ENCODE data around the gene GPI.

The GPI gene

DNA sequence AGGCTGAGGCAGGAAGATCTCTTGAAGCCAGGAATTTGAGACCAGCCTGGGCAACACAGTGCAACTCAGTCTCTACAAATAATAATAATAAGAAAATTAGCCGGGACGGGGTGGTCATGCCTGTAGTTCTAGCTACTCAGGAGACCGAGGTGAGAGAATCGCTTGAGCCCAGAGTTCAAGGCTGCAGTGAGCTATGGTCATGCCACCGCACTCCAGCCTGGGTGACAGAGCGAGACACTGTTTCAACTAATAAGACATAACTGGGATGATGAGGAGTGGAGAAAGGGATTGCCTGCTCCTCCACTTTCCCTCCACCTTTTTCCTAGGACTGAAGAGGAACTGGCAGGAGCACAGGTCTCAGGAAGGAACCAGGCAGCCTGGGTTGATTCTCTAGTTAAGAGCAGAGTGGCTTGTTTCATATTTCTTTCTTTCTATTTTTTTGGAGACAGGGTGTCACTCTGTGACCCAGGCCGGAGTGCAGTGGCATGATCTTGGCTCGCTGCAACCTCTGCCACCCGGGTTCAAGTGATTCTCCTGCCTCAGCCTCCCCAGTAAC lies 4.6 kb upstream of the GPI start:
- TF ChIP-seq ZNF70 (CRISPR knock-in tag; IDR thresholded peaks at IDR 0.05), result no peak
- TF ChIP-seq, protein P1, sequence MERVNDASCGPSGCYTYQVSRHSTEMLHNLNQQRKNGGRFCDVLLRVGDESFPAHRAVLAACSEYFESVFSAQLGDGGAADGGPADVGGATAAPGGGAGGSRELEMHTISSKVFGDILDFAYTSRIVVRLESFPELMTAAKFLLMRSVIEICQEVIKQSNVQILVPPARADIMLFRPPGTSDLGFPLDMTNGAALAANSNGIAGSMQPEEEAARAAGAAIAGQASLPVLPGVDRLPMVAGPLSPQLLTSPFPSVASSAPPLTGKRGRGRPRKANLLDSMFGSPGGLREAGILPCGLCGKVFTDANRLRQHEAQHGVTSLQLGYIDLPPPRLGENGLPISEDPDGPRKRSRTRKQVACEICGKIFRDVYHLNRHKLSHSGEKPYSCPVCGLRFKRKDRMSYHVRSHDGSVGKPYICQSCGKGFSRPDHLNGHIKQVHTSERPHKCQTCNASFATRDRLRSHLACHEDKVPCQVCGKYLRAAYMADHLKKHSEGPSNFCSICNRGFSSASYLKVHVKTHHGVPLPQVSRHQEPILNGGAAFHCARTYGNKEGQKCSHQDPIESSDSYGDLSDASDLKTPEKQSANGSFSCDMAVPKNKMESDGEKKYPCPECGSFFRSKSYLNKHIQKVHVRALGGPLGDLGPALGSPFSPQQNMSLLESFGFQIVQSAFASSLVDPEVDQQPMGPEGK (CRISPR knock-in tag; IDR thresholded peaks at IDR 0.05; ENCODE audit: borderline replicate concordance), result no peak
- no peak for TF ChIP-seq ZFP30 (CRISPR knock-in tag; IDR thresholded peaks at IDR 0.05)
- TF ChIP-seq, protein P2, sequence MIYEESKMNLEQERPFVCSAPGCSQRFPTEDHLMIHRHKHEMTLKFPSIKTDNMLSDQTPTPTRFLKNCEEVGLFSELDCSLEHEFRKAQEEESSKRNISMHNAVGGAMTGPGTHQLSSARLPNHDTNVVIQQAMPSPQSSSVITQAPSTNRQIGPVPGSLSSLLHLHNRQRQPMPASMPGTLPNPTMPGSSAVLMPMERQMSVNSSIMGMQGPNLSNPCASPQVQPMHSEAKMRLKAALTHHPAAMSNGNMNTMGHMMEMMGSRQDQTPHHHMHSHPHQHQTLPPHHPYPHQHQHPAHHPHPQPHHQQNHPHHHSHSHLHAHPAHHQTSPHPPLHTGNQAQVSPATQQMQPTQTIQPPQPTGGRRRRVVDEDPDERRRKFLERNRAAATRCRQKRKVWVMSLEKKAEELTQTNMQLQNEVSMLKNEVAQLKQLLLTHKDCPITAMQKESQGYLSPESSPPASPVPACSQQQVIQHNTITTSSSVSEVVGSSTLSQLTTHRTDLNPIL (CRISPR knock-in tag; IDR thresholded peaks at IDR 0.05; ENCODE audit: low read depth), result no peak
- no peak for TF ChIP-seq ARNTL (CRISPR knock-in tag; IDR thresholded peaks at IDR 0.05; ENCODE audit: borderline replicate concordance, low read depth)
- TF ChIP-seq GLIS3 (CRISPR knock-in tag; IDR thresholded peaks at IDR 0.05), result no peak
- no peak for TF ChIP-seq RARB (CRISPR knock-in tag; IDR thresholded peaks at IDR 0.05)
- TF ChIP-seq ZC3H10 (CRISPR knock-in tag; IDR thresholded peaks at IDR 0.05), result no peak
- TF ChIP-seq TCF4 (CRISPR knock-in tag; IDR thresholded peaks at IDR 0.05; ENCODE audit: borderline replicate concordance), result no peak
- ATAC-seq, result no peak

DNA sequence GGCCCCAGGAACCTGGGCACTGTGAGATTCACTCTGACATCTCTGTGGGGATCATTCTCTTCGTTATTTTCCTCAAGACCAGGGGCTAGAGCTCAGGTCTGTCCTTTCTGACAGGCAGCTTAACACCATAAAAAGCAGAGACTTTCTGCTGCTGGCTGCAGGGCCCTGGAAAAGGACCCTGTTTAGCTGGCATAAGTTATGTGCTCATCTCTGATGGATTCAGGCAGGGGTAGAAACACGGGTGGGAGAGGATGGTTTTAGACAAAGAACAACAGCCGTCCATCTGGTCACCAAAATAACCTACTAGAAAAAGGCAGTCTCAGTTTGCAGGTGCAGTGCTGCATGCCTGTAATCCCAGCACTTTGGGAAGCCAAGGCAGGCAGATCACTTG lies 2.3 kb upstream of the GPI start:
- ATAC-seq, result no peak
- TF ChIP-seq, protein P2 (CRISPR knock-in tag; IDR thresholded peaks at IDR 0.05; ENCODE audit: low read depth), result no peak
- no peak for TF ChIP-seq ZC3H10 (CRISPR knock-in tag; IDR thresholded peaks at IDR 0.05)
- TF ChIP-seq SNAI2 (CRISPR knock-in tag; IDR thresholded peaks at IDR 0.05), result no peak
- no peak for TF ChIP-seq CSDC2 (CRISPR knock-in tag; IDR thresholded peaks at IDR 0.05)
- TF ChIP-seq GLIS3 (CRISPR knock-in tag; IDR thresholded peaks at IDR 0.05), result no peak
- TF ChIP-seq ZFP30 (CRISPR knock-in tag; IDR thresholded peaks at IDR 0.05), result no peak

DNA sequence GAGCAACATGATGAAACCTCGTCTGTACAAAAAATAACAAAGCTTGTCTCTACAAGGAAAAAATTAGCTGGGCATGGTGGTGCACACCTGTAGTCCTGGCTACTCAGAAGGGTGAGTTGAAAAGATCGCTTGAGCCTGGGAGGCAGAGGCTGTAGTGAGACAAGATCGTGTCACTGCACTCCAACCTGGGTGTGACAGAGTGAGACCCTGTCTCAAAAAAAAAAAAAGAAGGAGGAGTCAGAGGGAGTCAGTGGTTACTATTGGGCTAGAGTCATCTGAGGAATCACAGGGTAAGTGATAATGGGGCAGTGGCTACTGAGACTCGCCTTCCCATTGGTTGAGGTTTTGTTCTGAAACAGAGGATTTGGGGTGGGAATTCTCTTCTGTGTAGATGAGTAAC lies 1.9 kb upstream of the GPI start:
- TF ChIP-seq, protein P2 (CRISPR knock-in tag; IDR thresholded peaks at IDR 0.05; ENCODE audit: low read depth), result no peak
- TF ChIP-seq TOX (CRISPR knock-in tag; IDR thresholded peaks at IDR 0.05; ENCODE audit: borderline replicate concordance), result no peak
- TF ChIP-seq ZNF8 (CRISPR knock-in tag; IDR thresholded peaks at IDR 0.05), result no peak
- TF ChIP-seq ESRRG (CRISPR knock-in tag; IDR thresholded peaks at IDR 0.05), result no peak
- TF ChIP-seq, protein P3, sequence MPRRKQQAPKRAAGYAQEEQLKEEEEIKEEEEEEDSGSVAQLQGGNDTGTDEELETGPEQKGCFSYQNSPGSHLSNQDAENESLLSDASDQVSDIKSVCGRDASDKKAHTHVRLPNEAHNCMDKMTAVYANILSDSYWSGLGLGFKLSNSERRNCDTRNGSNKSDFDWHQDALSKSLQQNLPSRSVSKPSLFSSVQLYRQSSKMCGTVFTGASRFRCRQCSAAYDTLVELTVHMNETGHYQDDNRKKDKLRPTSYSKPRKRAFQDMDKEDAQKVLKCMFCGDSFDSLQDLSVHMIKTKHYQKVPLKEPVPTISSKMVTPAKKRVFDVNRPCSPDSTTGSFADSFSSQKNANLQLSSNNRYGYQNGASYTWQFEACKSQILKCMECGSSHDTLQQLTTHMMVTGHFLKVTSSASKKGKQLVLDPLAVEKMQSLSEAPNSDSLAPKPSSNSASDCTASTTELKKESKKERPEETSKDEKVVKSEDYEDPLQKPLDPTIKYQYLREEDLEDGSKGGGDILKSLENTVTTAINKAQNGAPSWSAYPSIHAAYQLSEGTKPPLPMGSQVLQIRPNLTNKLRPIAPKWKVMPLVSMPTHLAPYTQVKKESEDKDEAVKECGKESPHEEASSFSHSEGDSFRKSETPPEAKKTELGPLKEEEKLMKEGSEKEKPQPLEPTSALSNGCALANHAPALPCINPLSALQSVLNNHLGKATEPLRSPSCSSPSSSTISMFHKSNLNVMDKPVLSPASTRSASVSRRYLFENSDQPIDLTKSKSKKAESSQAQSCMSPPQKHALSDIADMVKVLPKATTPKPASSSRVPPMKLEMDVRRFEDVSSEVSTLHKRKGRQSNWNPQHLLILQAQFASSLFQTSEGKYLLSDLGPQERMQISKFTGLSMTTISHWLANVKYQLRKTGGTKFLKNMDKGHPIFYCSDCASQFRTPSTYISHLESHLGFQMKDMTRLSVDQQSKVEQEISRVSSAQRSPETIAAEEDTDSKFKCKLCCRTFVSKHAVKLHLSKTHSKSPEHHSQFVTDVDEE (CRISPR knock-in tag; IDR thresholded peaks at IDR 0.05), result no peak
- TF ChIP-seq PPARA (CRISPR knock-in tag; IDR thresholded peaks at IDR 0.05; ENCODE audit: borderline replicate concordance), result no peak
- no peak for TF ChIP-seq GLIS3 (CRISPR knock-in tag; IDR thresholded peaks at IDR 0.05)
- TF ChIP-seq ARNTL (CRISPR knock-in tag; IDR thresholded peaks at IDR 0.05; ENCODE audit: borderline replicate concordance, low read depth), result no peak
- no peak for TF ChIP-seq RARB (CRISPR knock-in tag; IDR thresholded peaks at IDR 0.05)
- no peak for TF ChIP-seq ZC3H10 (CRISPR knock-in tag; IDR thresholded peaks at IDR 0.05)
- no peak for TF ChIP-seq BACH2 (CRISPR knock-in tag; IDR thresholded peaks at IDR 0.05; ENCODE audit: borderline replicate concordance)
- no peak for TF ChIP-seq SNAI2 (CRISPR knock-in tag; IDR thresholded peaks at IDR 0.05)
- TF ChIP-seq TCF4 (CRISPR knock-in tag; IDR thresholded peaks at IDR 0.05; ENCODE audit: borderline replicate concordance), result no peak
- TF ChIP-seq, protein P1 (CRISPR knock-in tag; IDR thresholded peaks at IDR 0.05; ENCODE audit: borderline replicate concordance), result no peak
- TF ChIP-seq, protein P4, sequence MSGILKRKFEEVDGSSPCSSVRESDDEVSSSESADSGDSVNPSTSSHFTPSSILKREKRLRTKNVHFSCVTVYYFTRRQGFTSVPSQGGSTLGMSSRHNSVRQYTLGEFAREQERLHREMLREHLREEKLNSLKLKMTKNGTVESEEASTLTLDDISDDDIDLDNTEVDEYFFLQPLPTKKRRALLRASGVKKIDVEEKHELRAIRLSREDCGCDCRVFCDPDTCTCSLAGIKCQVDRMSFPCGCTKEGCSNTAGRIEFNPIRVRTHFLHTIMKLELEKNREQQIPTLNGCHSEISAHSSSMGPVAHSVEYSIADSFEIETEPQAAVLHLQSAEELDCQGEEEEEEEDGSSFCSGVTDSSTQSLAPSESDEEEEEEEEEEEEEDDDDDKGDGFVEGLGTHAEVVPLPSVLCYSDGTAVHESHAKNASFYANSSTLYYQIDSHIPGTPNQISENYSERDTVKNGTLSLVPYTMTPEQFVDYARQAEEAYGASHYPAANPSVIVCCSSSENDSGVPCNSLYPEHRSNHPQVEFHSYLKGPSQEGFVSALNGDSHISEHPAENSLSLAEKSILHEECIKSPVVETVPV (CRISPR knock-in tag; IDR thresholded peaks at IDR 0.05), result no peak
- no peak for ATAC-seq

All from SK-N-SH treated with all-trans-retinoic acid at 6 μM for 48 hours (cell line).